ENCODE results near the gene ANKRD9.

GRCh38 chr14:102518063-102518648 is 8.6 kb upstream of the ANKRD9 start:
- no peak for TF ChIP-seq CTCF (IDR thresholded peaks at IDR 0.05)
- TF ChIP-seq REST (IDR thresholded peaks at IDR 0.05; ENCODE audit: insufficient read depth in 1 of 2, low read depth in 2 of 2, low read length in 1 of 2), result no peak
- TF ChIP-seq TCF7L2 (IDR thresholded peaks at IDR 0.05; ENCODE audit: low read depth, low read length), result no peak
- TF ChIP-seq POLR2AphosphoS5 (IDR thresholded peaks at IDR 0.05; ENCODE audit: low read depth, low read length), result no peak
